ENCODE measurements around the gene POLR1H. TPM values are rescaled to one million over a fixed set of nuclear protein-coding genes. Genes with fewer than 3 reads are reported as not detected.

POLR1H gene
- total RNA-seq, 1 experiment from 2014 or later, result 31.9 TPM

DNA sequence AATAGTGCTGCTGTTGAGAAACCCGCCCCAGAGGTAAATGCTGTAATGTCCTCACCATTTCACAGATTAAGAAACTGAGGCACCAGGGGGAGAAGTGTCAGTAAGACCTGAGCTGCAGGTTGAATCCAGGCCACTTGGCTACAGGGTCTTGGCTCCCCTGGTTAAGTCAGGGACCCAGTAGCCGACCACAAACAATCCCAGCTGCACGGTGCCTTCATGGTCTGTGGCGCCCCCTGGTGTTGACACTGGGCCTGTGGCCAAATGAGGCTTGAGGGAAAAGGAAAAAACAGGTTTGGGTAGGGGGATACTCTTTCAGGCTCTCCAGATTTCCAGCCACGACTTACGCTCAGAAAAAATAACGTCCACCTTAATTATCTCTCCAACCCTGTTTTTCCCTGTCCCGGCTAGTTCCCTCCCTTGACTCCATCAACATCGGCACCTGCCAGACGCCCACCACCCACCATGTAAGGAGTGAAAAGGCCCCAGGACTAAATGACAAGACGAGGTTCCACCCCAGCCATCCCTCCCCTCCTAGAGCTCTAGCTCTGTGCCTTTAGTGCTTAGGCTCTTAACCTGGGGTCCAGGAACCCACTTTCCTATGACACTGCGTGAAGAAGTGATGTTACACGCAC lies 47.7 kb upstream of the POLR1H start:
- Histone ChIP-seq H3K27me3 (ENCODE audit: insufficient read depth, low read length) (peaks cover 1% of the 10 kb centered on the region; the same call in 1 of the 2 replicates), H3K18ac (ENCODE audit: insufficient read length, low read depth, low read length) (no peak overlapping the region), H3K27ac (ENCODE audit: insufficient read length, low read depth, low read length) (no peak overlapping the region), H3T11ph (ENCODE audit: low read length) (no peak overlapping the region), H3K4me2 (ENCODE audit: insufficient read depth, insufficient read length, low read length) (no peak overlapping the region), H3K79me1 (ENCODE audit: insufficient read depth, low read depth, low read length, poor library complexity, severe bottlenecking) (no peaks in the 10 kb centered on the region), H2BK12ac (ENCODE audit: insufficient read length, low read depth, low read length) (no peak overlapping the region), H2BK15ac (ENCODE audit: low read depth, low read length) (no peak overlapping the region), H3K9ac (ENCODE audit: extremely low read depth, insufficient read length, low read length) (no peak overlapping the region), H2BK120ac (ENCODE audit: low read depth, low read length, poor library complexity, severe bottlenecking) (no peak overlapping the region), H3K14ac (ENCODE audit: insufficient read depth, low read length) (no peak overlapping the region), H3K56ac (ENCODE audit: insufficient read length, low read depth, low read length) (no peak overlapping the region), H2AFZ (ENCODE audit: low read length) (no peak overlapping the region), H2BK5ac (ENCODE audit: insufficient read length, low read length) (no peak overlapping the region), H3K23ac (ENCODE audit: insufficient read length, low read depth, low read length) (no peak overlapping the region), H2BK20ac (ENCODE audit: low read depth, low read length, poor library complexity, severe bottlenecking) (no peak overlapping the region), H3K4ac (ENCODE audit: low read depth, low read length) (no peak overlapping the region), H3K4me1 (ENCODE audit: insufficient read depth, low read length) (no peaks in the 10 kb centered on the region), H3K23me2 (ENCODE audit: insufficient read length, low read depth, low read length, poor library complexity, severe bottlenecking) (no peaks in the 10 kb centered on the region), H4K91ac (ENCODE audit: insufficient read length, low read depth, low read length) (no peak overlapping the region), H4K20me1 (ENCODE audit: control insufficient read depth, insufficient read depth, insufficient read length) (no peaks in the 10 kb centered on the region), H3K9me3 (ENCODE audit: control insufficient read depth, low read depth, low read length) (no peaks in the 10 kb centered on the region), H4K8ac (replicated peaks; ENCODE audit: insufficient read length, low read depth, low read length) (no peak overlapping the region), H3K79me2 (ENCODE audit: insufficient read depth, low read length) (no peaks in the 10 kb centered on the region), H4K5ac (ENCODE audit: insufficient read length, low read depth, low read length) (no peak overlapping the region), H2AK5ac (ENCODE audit: insufficient read length, low read length) (no peak overlapping the region)
- peaks cover 21% of the 10 kb centered on the region for H3K27me3 Mint-ChIP-seq (ENCODE audit: low read depth)
- peaks cover 2 to 3% of the 10 kb centered on the region in 2 experiments; a peak in 3 of 4 replicates for H3K4me1 Mint-ChIP-seq
- no peak overlapping the region for H3K4me3 Mint-ChIP-seq
- no peak overlapping the region; a peak in 1 of 7 replicates for H3K27ac Mint-ChIP-seq
- peak; percentile 75 for DNase-seq
- WGBS (ENCODE audit: extremely low coverage, insufficient read length, low lambda C conversion rate), result no CpG with 5 or more reads among the region's 13 CpGs
- peaks cover 7 to 9% (median 7%) of the 10 kb centered on the region in 3 experiments; a peak in 2 of 7 replicates for H3K36me3 Mint-ChIP-seq (ENCODE audit: insufficient read depth in 1 of 3, low read depth in 3 of 3)
- TF ChIP-seq, protein P1, sequence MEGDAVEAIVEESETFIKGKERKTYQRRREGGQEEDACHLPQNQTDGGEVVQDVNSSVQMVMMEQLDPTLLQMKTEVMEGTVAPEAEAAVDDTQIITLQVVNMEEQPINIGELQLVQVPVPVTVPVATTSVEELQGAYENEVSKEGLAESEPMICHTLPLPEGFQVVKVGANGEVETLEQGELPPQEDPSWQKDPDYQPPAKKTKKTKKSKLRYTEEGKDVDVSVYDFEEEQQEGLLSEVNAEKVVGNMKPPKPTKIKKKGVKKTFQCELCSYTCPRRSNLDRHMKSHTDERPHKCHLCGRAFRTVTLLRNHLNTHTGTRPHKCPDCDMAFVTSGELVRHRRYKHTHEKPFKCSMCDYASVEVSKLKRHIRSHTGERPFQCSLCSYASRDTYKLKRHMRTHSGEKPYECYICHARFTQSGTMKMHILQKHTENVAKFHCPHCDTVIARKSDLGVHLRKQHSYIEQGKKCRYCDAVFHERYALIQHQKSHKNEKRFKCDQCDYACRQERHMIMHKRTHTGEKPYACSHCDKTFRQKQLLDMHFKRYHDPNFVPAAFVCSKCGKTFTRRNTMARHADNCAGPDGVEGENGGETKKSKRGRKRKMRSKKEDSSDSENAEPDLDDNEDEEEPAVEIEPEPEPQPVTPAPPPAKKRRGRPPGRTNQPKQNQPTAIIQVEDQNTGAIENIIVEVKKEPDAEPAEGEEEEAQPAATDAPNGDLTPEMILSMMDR (conservative IDR thresholded peaks at IDR 0.05), result peak; percentile 93
- H3K9me3 Mint-ChIP-seq, result no peaks in the 10 kb centered on the region

Measured in H9 (cell line).